COLO668 (cell line): ENCODE data around the gene LDHD.
"Not testable (repeated sequence)": the region's sequence is repeated elsewhere in the genome, so short reads cannot be mapped to it uniquely, and the experiment has no call there.

Source experiments
- DNase-seq: peaks from one replicate; lab custom pipeline; 2025; ENCODE audit not compliant: unreplicated experiment; lab: John Stamatoyannopoulos, UW

The LDHD gene

DNA sequence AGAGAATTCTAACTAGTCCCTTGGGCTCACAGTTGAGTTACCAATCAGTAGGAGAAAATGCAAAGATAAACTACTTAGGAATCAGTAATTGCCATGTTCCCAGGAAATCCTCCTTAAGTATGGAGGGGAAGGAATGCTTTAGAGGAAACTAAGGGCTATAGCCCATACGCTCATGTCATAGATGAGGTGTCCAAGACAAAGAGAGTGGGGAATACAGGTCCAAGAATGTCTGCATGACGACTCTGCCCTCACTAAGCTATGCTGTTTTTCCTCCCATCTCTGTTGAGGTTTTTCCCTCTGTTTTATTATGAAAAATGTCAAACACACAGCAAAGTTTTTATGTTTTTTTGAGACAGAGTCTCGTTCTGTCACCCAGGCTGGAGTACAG lies 16.0 kb downstream of the LDHD start:
- no peak for DNase-seq

DNA sequence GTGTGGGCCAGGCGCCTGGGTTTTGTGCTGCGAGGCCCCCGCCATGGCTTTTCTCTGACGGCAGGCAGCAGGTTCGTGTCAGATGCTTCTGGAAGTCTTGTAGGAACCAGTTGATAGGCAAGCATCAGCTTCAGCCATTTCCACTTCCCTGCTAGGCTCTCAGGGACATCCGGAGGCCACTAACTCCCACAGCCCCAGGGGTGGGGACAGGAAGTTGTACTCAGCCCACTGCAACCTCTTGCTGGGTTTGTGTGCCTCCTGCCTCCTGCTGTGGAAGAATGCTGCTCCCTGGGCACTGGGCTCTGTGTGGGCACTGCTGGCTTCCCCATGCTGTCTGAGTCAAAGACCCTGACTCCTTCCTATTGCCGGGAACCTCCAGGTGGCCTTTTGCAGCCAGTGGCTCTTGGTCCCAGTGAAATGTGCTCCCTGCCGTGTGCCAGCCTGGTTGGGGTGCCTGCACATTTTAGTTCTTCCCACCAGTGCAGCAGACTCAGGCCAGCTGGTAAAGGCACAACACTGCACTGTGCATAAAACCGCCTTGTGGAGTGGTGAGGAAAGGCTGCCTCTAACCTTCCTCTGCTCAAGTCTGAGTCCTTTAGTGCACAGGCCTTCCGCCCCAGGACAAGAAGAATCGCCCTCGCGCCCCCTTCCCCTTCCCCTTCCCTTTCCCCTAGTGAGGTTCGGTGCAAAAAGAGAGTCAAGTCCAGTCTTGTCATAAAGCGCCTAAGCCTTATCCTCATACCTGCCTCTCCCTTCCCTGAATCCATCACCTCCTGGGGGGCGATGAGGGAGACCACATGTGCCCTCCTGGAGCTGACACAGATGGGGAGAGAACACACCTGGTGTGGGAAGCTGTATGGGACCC lies 16.6 kb downstream of the LDHD start:
- no peak for DNase-seq

DNA sequence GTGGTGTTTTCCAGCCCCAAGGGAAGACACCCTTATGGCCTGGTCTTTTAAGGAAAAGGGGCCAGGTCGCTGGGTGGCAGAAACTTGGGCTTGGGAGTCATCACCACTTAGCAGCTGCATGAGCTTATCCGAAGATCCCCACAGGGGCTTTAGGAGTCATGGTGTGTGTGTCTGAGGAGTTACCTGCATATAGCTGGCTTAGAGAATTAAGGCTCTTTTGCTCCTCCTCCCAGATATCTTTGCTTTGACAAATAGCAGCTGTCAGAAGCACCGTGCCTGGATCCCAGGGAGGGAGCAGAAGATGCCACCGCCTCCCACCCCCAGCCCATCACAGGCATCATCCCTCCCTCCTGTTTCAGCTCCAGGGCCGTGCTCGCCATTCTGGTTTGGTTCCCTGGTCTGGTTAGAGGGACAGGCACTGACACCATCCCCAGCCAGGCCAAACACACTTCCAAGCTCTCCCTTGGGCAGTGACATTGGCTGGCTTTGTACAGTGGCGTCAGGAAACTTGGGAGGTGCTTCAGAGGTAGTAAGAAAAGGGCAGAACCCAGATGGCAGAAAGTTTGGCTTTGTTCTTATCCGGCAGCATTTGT lies 17.4 kb downstream of the LDHD start:
- DNase-seq: no peak

DNA sequence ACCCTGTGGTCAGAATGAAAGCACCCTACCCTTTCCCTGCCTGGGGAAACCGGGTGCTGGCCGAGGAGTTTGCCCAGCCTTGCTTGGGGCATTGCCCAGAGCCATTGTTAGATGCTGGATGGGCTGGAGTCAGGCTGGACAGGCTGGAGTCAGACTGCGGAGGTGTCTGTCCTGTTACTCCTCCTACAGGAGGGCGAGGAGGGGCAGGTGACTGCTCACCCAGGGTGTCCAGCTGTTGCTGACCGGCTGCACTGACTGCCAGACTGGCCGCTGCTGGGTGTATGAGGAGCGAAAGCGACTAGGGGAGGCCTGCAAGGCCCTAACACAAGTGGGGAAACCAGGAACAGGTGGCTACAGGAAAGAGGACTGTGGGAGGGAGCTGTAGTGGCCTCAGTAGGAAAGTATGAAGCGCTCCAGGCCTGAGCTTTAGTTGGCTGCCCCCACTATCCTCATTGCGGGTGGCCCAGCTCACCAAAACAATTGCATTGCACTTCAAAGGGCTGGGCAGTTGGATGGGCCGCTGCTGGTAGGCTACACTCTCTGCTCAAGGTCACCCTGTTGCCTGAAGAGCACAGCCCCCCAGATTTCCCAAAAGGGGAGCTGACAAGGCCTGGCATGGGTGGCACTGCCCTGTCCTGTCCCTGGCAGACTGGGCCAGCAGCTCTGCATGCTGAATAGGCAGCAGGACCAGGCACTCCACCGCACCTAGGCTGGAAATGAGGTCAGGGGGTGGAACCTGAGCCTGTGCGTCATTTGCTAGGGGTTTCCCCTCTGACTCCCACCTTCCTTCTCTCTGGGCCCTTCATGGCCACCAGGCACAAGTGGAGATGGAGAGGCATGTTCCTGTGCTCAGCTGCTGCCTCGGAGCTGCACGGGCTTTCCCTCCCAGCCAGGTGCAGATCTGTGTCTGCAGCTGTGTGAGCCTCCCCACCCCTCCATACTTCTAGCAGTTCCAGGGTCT lies 18.4 kb downstream of the LDHD start:
- no peak for DNase-seq

- DNase-seq: no peak
These were observed 19.3 kb downstream of the LDHD start for GRCh38 chr16:75097191-75097761.

DNA sequence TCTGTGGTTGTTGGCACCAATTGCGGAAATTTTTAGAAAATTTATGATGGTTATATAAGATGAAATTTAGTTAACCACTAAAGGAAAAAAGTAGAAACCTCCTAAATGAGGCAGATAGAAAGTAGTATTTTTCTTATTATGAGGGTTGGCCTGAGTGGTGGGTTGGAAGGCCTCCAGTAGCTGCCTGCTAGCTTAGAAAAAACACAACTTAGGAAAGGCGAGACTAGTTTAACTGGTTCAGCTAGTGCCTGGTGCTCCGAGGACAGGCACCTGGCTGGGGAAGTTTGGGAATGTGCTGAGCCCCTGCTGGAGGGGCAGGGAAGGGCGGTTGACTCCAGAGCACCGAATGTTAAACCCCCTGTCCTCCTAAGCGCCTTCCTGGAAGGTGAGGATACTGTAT lies 19.9 kb downstream of the LDHD start:
- peak; percentile 29 for DNase-seq

GRCh38 chr16:75095204-75095621 lies 21.4 kb downstream of the LDHD start:
- DNase-seq: no peak

GRCh38 chr16:75093598-75094540 lies 22.7 kb downstream of the LDHD start:
- no peak for DNase-seq

DNA sequence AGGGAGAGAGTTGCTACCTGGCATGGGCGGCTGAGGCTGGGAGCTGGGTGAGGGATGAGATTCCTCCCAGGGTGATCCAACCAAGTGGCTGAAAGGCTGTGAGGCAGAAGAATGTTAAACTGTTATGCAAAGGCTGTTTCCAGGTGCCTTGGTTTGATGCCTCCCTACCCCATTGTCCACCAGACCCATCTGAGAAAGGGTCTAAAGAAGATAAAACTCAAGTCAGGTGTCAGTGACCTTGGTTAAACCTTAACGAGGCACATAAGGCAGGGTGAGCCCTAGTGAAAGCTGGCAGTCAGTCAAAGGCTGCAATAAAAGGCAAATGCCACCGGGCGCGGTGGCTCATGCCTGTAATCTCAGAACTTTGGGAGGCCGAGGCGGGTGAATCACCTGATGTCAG lies 23.8 kb downstream of the LDHD start:
- DNase-seq: no peak

GRCh38 chr16:75091619-75092018 lies 25.0 kb downstream of the LDHD start:
- DNase-seq: not testable (repeated sequence)

DNA sequence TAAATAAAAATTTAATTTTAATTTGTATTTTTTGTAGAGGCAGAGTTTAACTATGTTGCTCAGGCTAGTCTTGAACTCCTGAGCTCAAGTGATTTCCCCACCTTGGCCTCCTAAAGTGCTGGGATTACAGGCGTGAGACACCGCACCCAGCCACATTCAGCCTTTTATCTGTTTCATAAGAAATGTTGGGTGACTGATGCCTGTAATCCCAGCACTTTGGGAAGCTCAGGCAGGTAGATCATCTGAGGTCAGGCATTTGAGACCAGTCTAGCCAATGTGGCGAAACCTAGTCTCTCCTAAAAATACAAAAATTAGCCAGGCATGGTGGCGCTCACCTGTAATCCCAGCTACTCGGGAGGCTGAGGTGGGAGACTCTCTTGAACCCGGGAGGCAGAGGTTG lies 25.7 kb downstream of the LDHD start:
- DNase-seq: not testable (repeated sequence)

GRCh38 chr16:75089486-75090202 lies 26.9 kb downstream of the LDHD start:
- no peak for DNase-seq

DNA sequence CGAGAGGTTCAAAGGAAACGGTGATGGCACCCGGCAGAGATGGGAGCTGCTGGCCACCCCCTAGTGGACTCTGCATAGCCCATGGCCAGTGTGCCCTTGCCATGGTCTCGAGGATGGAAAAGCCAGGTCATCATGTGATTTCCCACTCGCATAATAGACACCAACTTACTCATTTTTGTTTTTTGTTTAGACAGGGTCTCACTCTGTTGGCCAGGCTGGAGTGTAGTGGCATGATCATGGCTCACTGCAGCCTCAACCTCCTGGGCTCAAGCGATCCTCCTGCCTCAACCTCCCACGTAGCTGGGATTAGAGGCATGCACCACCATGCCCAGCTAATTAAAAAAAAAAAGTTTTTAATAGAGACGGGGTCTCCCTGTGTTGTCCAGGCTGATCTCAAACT lies 27.6 kb downstream of the LDHD start:
- no peak for DNase-seq

- no peak for DNase-seq
These were observed 28.4 kb downstream of the LDHD start for GRCh38 chr16:75088216-75088615.

DNA sequence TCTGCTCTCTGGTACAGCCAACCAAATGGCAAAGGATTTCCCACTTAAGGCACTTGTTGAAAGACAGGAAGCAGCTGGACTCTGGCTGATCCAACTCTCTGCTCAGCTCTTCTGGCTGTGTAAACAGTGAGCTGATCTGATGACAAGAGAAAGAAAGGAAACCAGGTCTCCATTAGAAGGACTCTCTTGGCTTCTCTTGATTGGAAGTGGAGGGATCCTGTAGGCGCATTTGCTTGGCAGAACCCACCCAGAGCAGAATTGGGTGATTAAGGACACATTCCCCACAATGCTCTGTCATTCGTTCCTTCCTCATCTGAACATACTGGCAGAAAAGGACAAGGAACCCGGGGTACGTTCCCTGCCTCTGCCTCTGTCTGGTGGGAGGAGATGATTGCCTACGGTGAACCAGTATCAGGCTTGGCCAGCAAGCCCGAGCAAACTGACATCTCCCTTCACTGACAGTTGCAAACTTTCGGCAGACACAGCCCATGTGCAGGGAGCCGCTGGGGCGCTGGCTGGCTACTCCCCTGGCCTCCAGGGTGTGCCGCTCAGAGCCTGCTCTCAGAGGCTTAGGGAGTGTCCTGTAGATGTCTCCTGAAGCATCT lies 29.1 kb downstream of the LDHD start:
- peak; percentile 62 for DNase-seq

- no peak for DNase-seq
These were observed 29.7 kb downstream of the LDHD start for GRCh38 chr16:75086688-75087374.

DNA sequence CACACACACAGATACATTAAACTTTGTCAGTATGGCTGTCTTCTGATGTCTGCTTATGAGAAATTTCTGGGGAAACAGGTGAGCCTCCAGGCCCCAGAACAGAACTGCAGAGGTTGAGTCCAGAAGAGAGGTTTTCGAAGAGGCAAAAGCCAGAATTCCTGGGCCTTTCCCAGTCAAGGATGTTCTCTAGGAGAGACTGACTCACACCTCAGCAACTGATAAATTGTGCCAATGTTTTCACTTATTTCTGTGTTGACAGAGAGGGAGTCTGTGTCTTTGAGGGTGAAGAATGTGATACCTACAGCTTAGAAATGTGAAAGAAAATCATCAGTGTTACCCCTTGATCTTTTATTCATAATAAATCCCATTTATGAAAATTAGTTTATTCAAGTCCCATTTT lies 30.3 kb downstream of the LDHD start:
- no peak for DNase-seq

DNA sequence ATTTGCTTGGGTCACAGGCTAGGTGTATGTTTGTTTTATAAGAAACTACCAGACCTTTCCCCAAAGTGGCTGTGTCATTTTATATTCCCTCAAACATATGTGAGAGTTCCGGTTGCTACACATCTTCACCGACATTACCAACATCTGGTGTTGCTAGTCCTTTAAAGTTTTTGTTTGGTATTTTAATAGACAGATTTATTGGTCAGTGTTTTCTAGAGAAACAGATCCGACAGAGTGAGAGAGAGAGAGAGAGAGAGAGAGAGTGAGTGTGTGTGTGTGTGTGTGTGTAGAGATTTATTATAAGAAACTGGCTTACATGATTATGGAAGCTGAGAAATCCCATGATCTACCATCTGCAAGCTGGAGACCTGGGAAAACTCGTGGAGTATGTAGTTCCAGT lies 31.0 kb downstream of the LDHD start:
- no peak for DNase-seq
